Measurements from ENCODE around the gene PTPN14. TPM values are rescaled to one million over a fixed set of nuclear protein-coding genes. Genes with fewer than 3 reads are reported as not detected.

Gene PTPN14
- total and polyA plus RNA-seq, 2 of the 8 experiments (the other 6 are each of a cell fraction or from before 2014, with no cell fraction given): 14.4 to 93.6 TPM

DNA sequence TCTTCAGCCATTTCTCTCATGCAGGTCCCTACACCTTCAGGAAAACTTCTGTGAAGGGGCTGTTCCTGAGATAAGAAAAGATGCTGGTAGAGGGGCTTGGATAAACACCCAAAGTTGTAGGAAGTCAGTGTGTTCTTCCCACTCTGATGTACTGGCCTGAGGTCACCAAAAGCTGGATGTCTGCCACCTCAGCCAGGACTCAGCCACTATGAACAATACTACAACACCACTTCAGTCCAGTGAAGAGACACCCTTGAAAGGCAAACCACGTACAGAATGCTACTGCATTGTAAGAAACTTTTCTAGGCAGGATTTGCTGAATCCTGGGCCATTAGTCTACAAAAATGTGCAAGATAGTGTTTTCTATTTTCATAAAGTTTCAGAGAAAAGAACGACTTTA is 2.4 kb downstream of the PTPN14 start:
- Histone ChIP-seq H2BK5ac (ENCODE audit: low read depth, low read length) (no peak overlapping the region), H3K14ac (ENCODE audit: insufficient read length) (no peak overlapping the region), H4K5ac (ENCODE audit: insufficient read length, low read depth, low read length) (no peak overlapping the region), H2BK20ac (ENCODE audit: low read length) (no peak overlapping the region), H4K91ac (replicated peaks; ENCODE audit: insufficient read length, low read length) (no peak overlapping the region), H3K27me3 (replicated peaks in 1 of 4; ENCODE audit: control insufficient read depth in 3 of 4, extremely low read depth in 1 of 4, insufficient read depth in 3 of 4, low read length in 3 of 4) (no peaks in the 10 kb centered on the region), H2BK15ac (ENCODE audit: low read length) (no peak overlapping the region), H2BK120ac (replicated peaks; ENCODE audit: low read depth, low read length) (no peak overlapping the region), H3K79me2 (ENCODE audit: control insufficient read depth in 1 of 2, insufficient read depth in 2 of 2, low read length in 2 of 2) (peaks cover 26 to 68% of the 10 kb centered on the region in 2 experiments), H4K8ac (ENCODE audit: extremely low read depth, insufficient read depth, low read length) (no peak overlapping the region), H3K4me2 (ENCODE audit: insufficient read depth in 1 of 2, low read depth in 2 of 2, low read length in 2 of 2) (peak overlapping the region; percentile 33 to 96), H3K23me2 (ENCODE audit: low read depth, low read length) (peaks cover 8% of the 10 kb centered on the region; the same call in 1 of the 2 replicates), H3K79me1 (ENCODE audit: low read depth, low read length) (peaks cover 12% of the 10 kb centered on the region), H3K18ac (ENCODE audit: extremely low read depth, low read length) (no peak overlapping the region), H3K4me1 (replicated peaks in 1 of 4; ENCODE audit: control insufficient read depth in 3 of 4, insufficient read depth in 4 of 4, low read length in 3 of 4) (peaks cover 5 to 18% (median 11%) of the 10 kb centered on the region in 4 experiments; a peak in 6 of 7 replicates), H2AK5ac (ENCODE audit: low read depth, low read length) (no peak overlapping the region), H3K4me3 (ENCODE audit: extremely low read depth in 1 of 4, insufficient read depth in 2 of 4, low read depth in 3 of 4, low read length in 4 of 4) (peak overlapping the region in 1 of 4 experiments; percentile 99; a peak in 1 of 8 replicates), H3K23ac (ENCODE audit: insufficient read length) (no peak overlapping the region), H3K56ac (replicated peaks; ENCODE audit: insufficient read length, low read depth, low read length) (no peak overlapping the region), H3K27ac (ENCODE audit: low read depth, low read length) (no peak overlapping the region), H2BK12ac (ENCODE audit: low read depth, low read length) (no peak overlapping the region), H3K9me3 (ENCODE audit: insufficient read depth in 2 of 2, low read depth in 1 of 2, low read length in 1 of 2) (no peaks in the 10 kb centered on the region), H3K36me3 (ENCODE audit: control insufficient read depth in 2 of 4, insufficient read depth in 4 of 4, low read length in 3 of 4) (no peaks in the 10 kb centered on the region), H3K4ac (replicated peaks; ENCODE audit: insufficient read length, low read depth, low read length) (no peak overlapping the region), H2AFZ (ENCODE audit: low read length) (no peak overlapping the region), H4K20me1 (replicated peaks in 1 of 2; ENCODE audit: control insufficient read depth in 1 of 2, insufficient read depth in 2 of 2, low read length in 2 of 2) (peaks cover 2 to 9% of the 10 kb centered on the region in 2 experiments), H3K9ac (replicated peaks in 1 of 4; ENCODE audit: extremely low read depth in 1 of 4, low read depth in 3 of 4, low read length in 3 of 4) (no peak overlapping the region)
- FAIRE-seq (no peak), DNase-seq (ENCODE audit: low read depth in 1 of 2, low spot score in 2 of 2) (no peak)
- 80% methylated on average over 2 of the region's 2 CpGs; no CpG with 5 or more reads in 1 of the 2 experiments for WGBS, 2 experiments (ENCODE audit: extremely low coverage in 1 of 2, insufficient coverage in 1 of 2, insufficient read length in 1 of 2, insufficient replicate concordance in 2 of 2, low coverage in 1 of 2, low lambda C conversion rate in 2 of 2, missing lambda C conversion rate in 1 of 2)
- ChIA-PET POLR2A (ENCODE audit: partially characterized antibody) (interaction anchor here (1.0 to 5.9 kb wide), 9 partner anchors 9 to 76 kb away, joined by 3 to 99 read pairs (median 8); no protein-coding TSS in a partner anchor), CTCF (ENCODE audit: partially characterized antibody) (interaction anchor here (0.8 to 7.2 kb wide), 14 partner anchors 9 to 287 kb away, joined by 3 to 54 read pairs (median 5); no protein-coding TSS in a partner anchor)
- TF ChIP-seq PHF8 (conservative IDR thresholded peaks at IDR 0.05; ENCODE audit: low read depth, low read length) (no peak), ZNF274 (IDR thresholded peaks at IDR 0.05; ENCODE audit: borderline replicate concordance, extremely low read depth, low read length) (no peak), CHD2 (IDR thresholded peaks at IDR 0.05; ENCODE audit: low read length) (no peak), SP4 (IDR thresholded peaks at IDR 0.05; ENCODE audit: low read length) (no peak), CTBP2 (IDR thresholded peaks at IDR 0.05; ENCODE audit: borderline replicate concordance, insufficient read depth, insufficient read length, low read length) (no peak), SIRT6 (IDR thresholded peaks at IDR 0.05; ENCODE audit: low read length) (no peak), POLR2A (IDR thresholded peaks at IDR 0.05; ENCODE audit: control extremely low read depth in 1 of 2, low read depth in 2 of 2, low read length in 2 of 2) (no peak), BCL11A (IDR thresholded peaks at IDR 0.05; ENCODE audit: low read depth in 2 of 2, low read length in 2 of 2) (no peak), RFX5 (IDR thresholded peaks at IDR 0.05; ENCODE audit: borderline replicate concordance, low read depth, low read length) (no peak), YY1 (IDR thresholded peaks at IDR 0.05; ENCODE audit: low read depth, low read length) (no peak), SP2 (IDR thresholded peaks at IDR 0.05; ENCODE audit: low read length) (no peak), RBBP5 (IDR thresholded peaks at IDR 0.05; ENCODE audit: borderline replicate concordance, low read depth, low read length) (no peak), POLR2AphosphoS5 (IDR thresholded peaks at IDR 0.05; ENCODE audit: low read depth, low read length) (no peak)
- TF ChIP-seq, protein P1, sequence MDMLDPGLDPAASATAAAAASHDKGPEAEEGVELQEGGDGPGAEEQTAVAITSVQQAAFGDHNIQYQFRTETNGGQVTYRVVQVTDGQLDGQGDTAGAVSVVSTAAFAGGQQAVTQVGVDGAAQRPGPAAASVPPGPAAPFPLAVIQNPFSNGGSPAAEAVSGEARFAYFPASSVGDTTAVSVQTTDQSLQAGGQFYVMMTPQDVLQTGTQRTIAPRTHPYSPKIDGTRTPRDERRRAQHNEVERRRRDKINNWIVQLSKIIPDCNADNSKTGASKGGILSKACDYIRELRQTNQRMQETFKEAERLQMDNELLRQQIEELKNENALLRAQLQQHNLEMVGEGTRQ (IDR thresholded peaks at IDR 0.05; ENCODE audit: low read length): no peak
